ENCODE measurements around the gene DELE1. TPM values are rescaled to one million over a fixed set of nuclear protein-coding genes. Genes with fewer than 3 reads are reported as not detected.

The DELE1 gene
- total RNA-seq, 3 donors from 2014 or later (not counting 1 experiment from before 2014, with no cell fraction given) = 106 to 125 (median 115) TPM

DNA sequence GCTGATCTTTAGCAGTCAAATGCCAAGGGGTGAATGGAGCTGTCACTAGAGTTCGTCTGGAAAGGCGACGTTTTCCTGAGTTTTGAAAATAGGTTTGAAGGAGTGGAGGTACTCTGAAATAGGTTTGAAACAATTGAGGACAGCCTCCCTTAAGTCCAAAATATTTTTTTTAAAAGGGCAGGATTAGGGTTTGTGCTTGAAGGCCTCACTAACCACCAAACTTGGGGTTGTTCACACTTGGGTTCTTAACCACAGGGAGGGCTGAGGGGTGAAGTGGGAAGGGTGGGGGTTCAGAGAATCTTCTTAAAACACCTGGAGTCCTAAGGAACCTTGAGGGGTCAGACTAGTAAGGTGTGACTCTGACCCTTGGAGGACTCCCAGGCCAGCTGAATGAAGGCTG is 37.8 kb downstream of the DELE1 start:
- DNase-seq (peak in 1 of 2 donors; percentile 25), ATAC-seq (peak in 2 of 3 donors; percentile 11 to 23)
- Mint-ChIP-seq H3K4me1 (peaks cover 43 to 44% of the 10 kb centered on the region in 2 donors), H3K36me3 (no peaks in the 10 kb centered on the region), H3K27ac (peak overlapping the region; percentile 77 to 86), H3K4me3 (peak overlapping the region; percentile 78), H3K27me3 (ENCODE audit: low read depth in 2 of 2) (no peaks in the 10 kb centered on the region), H3K9me3 (no peaks in the 10 kb centered on the region)
- intact Hi-C loops (cut with micrococcal nuclease) = loop anchor here (2.0 to 10.0 kb wide), 2 partner anchors 53 to 149 kb away; partner anchors contain the start of gene GNPDA1
- no peaks in the 10 kb centered on the region for H3K9me3 ChIP-seq (ENCODE audit: control insufficient read depth, insufficient read depth, low read length)
- no peak for TF ChIP-seq CTCF (IDR thresholded peaks at IDR 0.05)
- WGBS (ENCODE audit: insufficient coverage) = 93% methylated on average over 3 of the region's 3 CpGs
- no peaks in the 10 kb centered on the region for H3K27me3 ChIP-seq (ENCODE audit: control insufficient read depth, insufficient read depth, low read length)
- peaks cover 41% of the 10 kb centered on the region for H3K4me1 ChIP-seq (ENCODE audit: control insufficient read depth, insufficient read depth, low read length)
- no peaks in the 10 kb centered on the region for H3K36me3 ChIP-seq (ENCODE audit: control insufficient read depth, insufficient read depth, low read length)
- H3K27ac ChIP-seq (ENCODE audit: low read length) = peak overlapping the region; percentile 55
- no peak overlapping the region for H3K4me3 ChIP-seq (ENCODE audit: low read length)

- no peak overlapping the region for H3K4me3 ChIP-seq (ENCODE audit: low read length)
- Mint-ChIP-seq H3K9me3 (no peaks in the 10 kb centered on the region), H3K27me3 (ENCODE audit: low read depth in 2 of 2) (no peaks in the 10 kb centered on the region), H3K4me1 (peaks cover 36 to 37% of the 10 kb centered on the region in 2 donors), H3K4me3 (no peak overlapping the region), H3K27ac (no peak overlapping the region), H3K36me3 (no peaks in the 10 kb centered on the region)
- ATAC-seq (no peak), DNase-seq (no peak)
- intact Hi-C loops (cut with micrococcal nuclease) = loop anchor here (10.0 kb wide), 1 partner anchor 51 kb away; the partner anchor contains the start of gene GNPDA1
- H3K9me3 ChIP-seq (ENCODE audit: control insufficient read depth, insufficient read depth, low read length) = no peaks in the 10 kb centered on the region
- H3K27ac ChIP-seq (ENCODE audit: low read length) = no peak overlapping the region
- TF ChIP-seq CTCF (IDR thresholded peaks at IDR 0.05) = no peak
- no peaks in the 10 kb centered on the region for H3K36me3 ChIP-seq (ENCODE audit: control insufficient read depth, insufficient read depth, low read length)
- peaks cover 34% of the 10 kb centered on the region for H3K4me1 ChIP-seq (ENCODE audit: control insufficient read depth, insufficient read depth, low read length)
- H3K27me3 ChIP-seq (ENCODE audit: control insufficient read depth, insufficient read depth, low read length) = no peaks in the 10 kb centered on the region
- 47% methylated on average over 3 of the region's 3 CpGs for WGBS (ENCODE audit: insufficient coverage)
Measured at GRCh38 chr5:141963701-141964100, 40.0 kb downstream of the DELE1 start.

- Histone ChIP-seq H3K27ac (ENCODE audit: low read length) (no peak overlapping the region), H3K36me3 (ENCODE audit: control insufficient read depth, insufficient read depth, low read length) (no peaks in the 10 kb centered on the region), H3K27me3 (ENCODE audit: control insufficient read depth, insufficient read depth, low read length) (no peaks in the 10 kb centered on the region), H3K4me1 (ENCODE audit: control insufficient read depth, insufficient read depth, low read length) (peaks cover 32% of the 10 kb centered on the region), H3K9me3 (ENCODE audit: control insufficient read depth, insufficient read depth, low read length) (no peaks in the 10 kb centered on the region), H3K4me3 (ENCODE audit: low read length) (no peak overlapping the region)
- Mint-ChIP-seq H3K4me3 (no peak overlapping the region), H3K36me3 (no peaks in the 10 kb centered on the region), H3K9me3 (no peaks in the 10 kb centered on the region), H3K27me3 (ENCODE audit: low read depth in 2 of 2) (no peaks in the 10 kb centered on the region), H3K4me1 (peaks cover 40 to 43% of the 10 kb centered on the region in 2 donors), H3K27ac (no peak overlapping the region)
- no peak for TF ChIP-seq CTCF (IDR thresholded peaks at IDR 0.05)
- intact Hi-C loops (cut with micrococcal nuclease) = loop anchor here (10.0 kb wide), 1 partner anchor 50 kb away; the partner anchor contains the start of gene GNPDA1
- 68% methylated on average over 4 of the region's 7 CpGs for WGBS (ENCODE audit: insufficient coverage)
- ATAC-seq = no peak
- no peak for DNase-seq
Measured at GRCh38 chr5:141965071-141965470, 41.4 kb downstream of the DELE1 start.

All from natural killer cell (primary cell).